Endothelial cell of umbilical vein (primary cell): ENCODE measurements around the gene TBCC. TPM values are rescaled to one million over a fixed set of nuclear protein-coding genes. Genes with fewer than 3 reads are reported as not detected.

Source experiments
- BruUV-seq: library from RNA; stranded (reverse); fragments of 400-500 nt; replicated peaks from 2 replicates; lab custom pipeline; 2021; lab: Mats Ljungman, UMichigan
- CTCF ChIA-PET: fragments of 300-600, 350-600 bp; sonication (Branson Sonifier 250); formaldehyde crosslinking; loops from one replicate; lab custom pipeline; 2021; ENCODE audit warnings: antibody characterized with exemption, inconsistent platforms; lab: Charles Lee
- POLR2A ChIA-PET: fragments of 300-600, 350-600 bp; sonication (Branson Sonifier 250); formaldehyde crosslinking; loops from one replicate; lab custom pipeline; 2021; ENCODE audit warnings: antibody characterized with exemption, inconsistent platforms; lab: Charles Lee
- DNase-seq: peaks from one replicate; pipeline ENCODE4 v3.0.0-alpha.2; 2011; ENCODE audit warnings: low read depth, low spot score
- FAIRE-seq: peaks from 2 replicates; lab custom pipeline; 2011; peaks lifted over from hg19 to GRCh38; lab: Jason Lieb, UNC
- H2AFZ ChIP-seq: 2 replicates; pipeline ENCODE4 v1.6.0; 2012; ENCODE audit warnings: low read depth, low read length, control low read depth, inconsistent platforms
- H3K27ac ChIP-seq: 2 replicates; pipeline ENCODE4 v1.5.1; 2011; ENCODE audit warnings: low read depth, mild to moderate bottlenecking, control low read depth, low read length, moderate library complexity; ENCODE audit not compliant: insufficient read depth
- H3K27me3 ChIP-seq, 2 experiments: 2 replicates each; pipeline versions ENCODE4 v1.6.0 to v1.6.1; 2011; ENCODE audit warnings: low read length in 2 of 2, mixed read lengths in 1 of 2; ENCODE audit not compliant: control insufficient read depth in 2 of 2, insufficient read depth in 2 of 2
- H3K36me3 ChIP-seq, 2 experiments: 2 replicates in 1 of 2; 3 replicates in 1 of 2; pipeline ENCODE4 v1.5.1; 2011; ENCODE audit warnings: low read length in 2 of 2, mild to moderate bottlenecking in 1 of 2, moderate library complexity in 1 of 2; ENCODE audit not compliant: control insufficient read depth in 2 of 2, insufficient read depth in 2 of 2; ENCODE audit errors: extremely low read depth in 1 of 2
- H3K4me1 ChIP-seq: 3 replicates; pipeline ENCODE4 v1.5.1; 2011; ENCODE audit warnings: mild to moderate bottlenecking, low read length; ENCODE audit not compliant: control insufficient read depth, insufficient read depth; ENCODE audit errors: extremely low read depth
- H3K4me2 ChIP-seq: 2 replicates; pipeline ENCODE4 v1.6.1; 2011; ENCODE audit warnings: low read length, control low read depth, mixed read lengths; ENCODE audit not compliant: insufficient read depth
- H3K4me3 ChIP-seq, 3 experiments: fragments of 200-600 bp in 1 of 3; sonication (generic), shearing (Covaris generic) in 1 of 3; replicated peaks in 1 of 3; 2 replicates each; pipeline ENCODE4 v1.5.1; 2011 to 2016; ENCODE audit warnings: control low read depth in 3 of 3, low read length in 3 of 3, mild to moderate bottlenecking in 2 of 3, inconsistent platforms in 1 of 3, low read depth in 1 of 3, moderate library complexity in 1 of 3; ENCODE audit not compliant: insufficient read depth in 1 of 3
- H3K79me2 ChIP-seq: 2 replicates; pipeline ENCODE4 v1.6.0; 2012; ENCODE audit warnings: low read length, inconsistent platforms; ENCODE audit not compliant: control insufficient read depth, insufficient read depth
- H3K9ac ChIP-seq: replicated peaks from 2 replicates; pipeline ENCODE3; 2011; ENCODE audit warnings: low read length, control low read depth; ENCODE audit not compliant: insufficient read depth; ENCODE audit errors: extremely low read depth
- H3K9me1 ChIP-seq: replicated peaks from 3 replicates; pipeline ENCODE4 v1.6.0; 2011; ENCODE audit warnings: mild to moderate bottlenecking, low read length; ENCODE audit not compliant: control insufficient read depth, insufficient read depth; ENCODE audit errors: extremely low read depth
- H3K9me3 ChIP-seq: replicated peaks from 2 replicates; pipeline ENCODE4 v1.5.1; 2012; ENCODE audit warnings: low read length, inconsistent platforms; ENCODE audit not compliant: control insufficient read depth, insufficient read depth
- H4K20me1 ChIP-seq: replicated peaks from 2 replicates; pipeline ENCODE3; 2011; ENCODE audit warnings: mild to moderate bottlenecking, low read length; ENCODE audit not compliant: control insufficient read depth, insufficient read depth; ENCODE audit errors: extremely low read depth
- EZH2 ChIP-seq: IDR thresholded peaks from 2 replicates; pipeline ENCODE4 v1.6.1; 2012; ENCODE audit warnings: borderline replicate concordance, low read depth, mild to moderate bottlenecking, moderate library complexity, low read length, inconsistent platforms; ENCODE audit not compliant: severe bottlenecking
- FOS ChIP-seq: IDR thresholded peaks from 2 replicates; pipeline ENCODE4 v1.6.1; 2011; ENCODE audit warnings: mild to moderate bottlenecking, low read length, moderate library complexity, borderline replicate concordance; ENCODE audit not compliant: insufficient read depth
- GATA2 ChIP-seq: IDR thresholded peaks from 2 replicates; pipeline ENCODE4 v1.7.0; 2011; ENCODE audit warnings: low read depth, mild to moderate bottlenecking, moderate library complexity, mixed read lengths, low read length; ENCODE audit not compliant: insufficient read length, insufficient read depth
- JUN ChIP-seq: IDR thresholded peaks from 2 replicates; pipeline ENCODE4 v1.6.1; 2011; ENCODE audit warnings: borderline replicate concordance, low read depth; ENCODE audit not compliant: insufficient read length, insufficient read depth
- MYC ChIP-seq: IDR thresholded peaks from one replicate; pipeline ENCODE4 v1.6.1; 2011; ENCODE audit warnings: mild to moderate bottlenecking, low read depth, low read length
- POLR2A ChIP-seq: IDR thresholded peaks from 2 replicates; pipeline ENCODE4 v1.6.1; 2012; ENCODE audit warnings: low read depth, mild to moderate bottlenecking, control low read depth, low read length
- POLR2AphosphoS5 ChIP-seq: IDR thresholded peaks from 2 replicates; pipeline ENCODE4 v1.6.1; 2012; ENCODE audit warnings: low read depth, mild to moderate bottlenecking, control low read depth, low read length, moderate library complexity; ENCODE audit not compliant: insufficient read depth
- dilution Hi-C: fragments of 300-500 bp; cut with MboI; formaldehyde crosslinking; loops from one replicate; pipeline ENCODE4 v1.15.0; 2019; ENCODE audit warnings: low sequenced_read_pairs; ENCODE audit not compliant: extremely low pct_ligation_motif_present
- intact Hi-C: fragments of 100-400 bp; cut with micrococcal nuclease; formaldehyde crosslinking; loops from one replicate; pipeline ENCODE4 v1.10.0; 2022
- polyA plus RNA-seq, 4 experiments: library from polyadenylated mRNA; depleted of rRNA in 3 of 4; stranded (reverse) in 3 of 4; unstranded in 1 of 4; fragments of >200 nt; gene quantifications; 2 replicates each; pipeline versions ENCODE4 v1.2.1 to v1.2.3, GENCODE V29; 2011 to 2012; ENCODE audit warnings: missing spikeins in 1 of 4
- total RNA-seq: library from RNA; stranded (reverse); gene quantifications from 2 replicates; pipeline ENCODE4 v1.2.3, GENCODE V29; 2021
- TF ChIP-seq, protein P1 (sequence below), 2 donors: IDR thresholded peaks; 1 replicate in 1 of 2; 2 replicates in 1 of 2; pipeline ENCODE4 v1.5.1; 2011; ENCODE audit warnings: low read length in 2 of 2, mild to moderate bottlenecking in 2 of 2, moderate library complexity in 2 of 2, control low read depth in 1 of 2, inconsistent platforms in 1 of 2, low read depth in 1 of 2; ENCODE audit not compliant: insufficient read depth in 1 of 2; ENCODE audit errors: extremely low read depth in 1 of 2
- TF ChIP-seq, protein P2 (sequence below): IDR thresholded peaks from 2 replicates; pipeline ENCODE4 v1.6.1; 2011; ENCODE audit not compliant: insufficient read depth, insufficient read length

The TBCC gene
- total and polyA plus RNA-seq, 2 donors (not counting 3 experiments of a cell fraction or from before 2014, with no cell fraction given) = 15.9 to 19.1 TPM

DNA sequence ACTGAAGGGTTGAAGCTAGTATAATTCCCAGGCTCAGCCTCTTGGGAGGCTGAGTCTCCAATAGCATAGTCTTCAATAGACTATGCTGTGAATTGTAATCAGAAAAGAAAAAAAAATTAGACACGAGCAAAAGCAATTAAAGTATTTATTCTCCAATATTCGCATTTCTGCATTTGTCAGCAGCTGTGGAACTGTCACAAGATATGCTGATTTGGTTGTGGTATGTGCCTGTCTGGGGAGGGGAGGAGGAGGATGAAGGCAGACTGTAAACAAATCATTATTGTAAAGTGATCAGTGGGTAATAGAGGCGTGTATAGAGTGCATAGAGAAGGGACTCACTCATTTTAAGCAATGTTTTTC lies 25.8 kb upstream of the TBCC start:
- ChIA-PET POLR2A (no interaction called here), CTCF (no interaction called here)
- Histone ChIP-seq H4K20me1 (no peaks in the 10 kb centered on the region), H3K9me1 (no peaks in the 10 kb centered on the region), H3K27me3 (no peaks in the 10 kb centered on the region), H3K4me1 (peaks cover 15% of the 10 kb centered on the region), H3K9ac (no peak overlapping the region), H3K36me3 (no peaks in the 10 kb centered on the region), H3K9me3 (no peaks in the 10 kb centered on the region), H3K4me2 (no peak overlapping the region), H3K27ac (no peak overlapping the region), H2AFZ (no peak overlapping the region), H3K79me2 (no peaks in the 10 kb centered on the region), H3K4me3 (no peak overlapping the region)
- dilution Hi-C loops (no loop called here), intact Hi-C loops (no loop called here)
- no peak for FAIRE-seq
- BruUV-seq = no TSS peak
- no peak for DNase-seq
- TF ChIP-seq, protein P1, sequence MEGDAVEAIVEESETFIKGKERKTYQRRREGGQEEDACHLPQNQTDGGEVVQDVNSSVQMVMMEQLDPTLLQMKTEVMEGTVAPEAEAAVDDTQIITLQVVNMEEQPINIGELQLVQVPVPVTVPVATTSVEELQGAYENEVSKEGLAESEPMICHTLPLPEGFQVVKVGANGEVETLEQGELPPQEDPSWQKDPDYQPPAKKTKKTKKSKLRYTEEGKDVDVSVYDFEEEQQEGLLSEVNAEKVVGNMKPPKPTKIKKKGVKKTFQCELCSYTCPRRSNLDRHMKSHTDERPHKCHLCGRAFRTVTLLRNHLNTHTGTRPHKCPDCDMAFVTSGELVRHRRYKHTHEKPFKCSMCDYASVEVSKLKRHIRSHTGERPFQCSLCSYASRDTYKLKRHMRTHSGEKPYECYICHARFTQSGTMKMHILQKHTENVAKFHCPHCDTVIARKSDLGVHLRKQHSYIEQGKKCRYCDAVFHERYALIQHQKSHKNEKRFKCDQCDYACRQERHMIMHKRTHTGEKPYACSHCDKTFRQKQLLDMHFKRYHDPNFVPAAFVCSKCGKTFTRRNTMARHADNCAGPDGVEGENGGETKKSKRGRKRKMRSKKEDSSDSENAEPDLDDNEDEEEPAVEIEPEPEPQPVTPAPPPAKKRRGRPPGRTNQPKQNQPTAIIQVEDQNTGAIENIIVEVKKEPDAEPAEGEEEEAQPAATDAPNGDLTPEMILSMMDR (IDR thresholded peaks at IDR 0.05; ENCODE audit: extremely low read depth in 1 of 2, insufficient read depth in 1 of 2, low read depth in 1 of 2, low read length in 2 of 2) = no peak
- no peak for TF ChIP-seq POLR2AphosphoS5
- TF ChIP-seq, protein P2, sequence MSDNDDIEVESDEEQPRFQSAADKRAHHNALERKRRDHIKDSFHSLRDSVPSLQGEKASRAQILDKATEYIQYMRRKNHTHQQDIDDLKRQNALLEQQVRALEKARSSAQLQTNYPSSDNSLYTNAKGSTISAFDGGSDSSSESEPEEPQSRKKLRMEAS = no peak
- no peak for TF ChIP-seq POLR2A
- no peak for TF ChIP-seq MYC

DNA sequence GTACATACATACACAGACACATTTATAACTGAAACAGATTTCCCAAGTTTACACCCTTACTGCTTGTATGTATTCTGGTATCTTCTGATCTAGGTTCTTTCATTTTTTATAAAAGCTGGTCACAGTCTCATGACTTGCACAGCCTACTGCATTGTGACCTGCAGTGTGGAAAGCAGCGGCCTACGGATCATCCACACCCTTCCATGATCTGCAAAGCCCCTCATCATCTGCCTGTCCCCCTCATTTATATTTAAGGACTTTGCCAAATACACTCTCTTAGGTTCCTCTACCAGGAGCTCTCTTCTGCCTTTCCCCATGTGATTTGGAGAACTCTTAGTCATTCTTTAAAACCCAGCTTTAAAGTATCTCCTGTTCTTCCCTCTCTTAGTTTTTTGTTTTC lies 23.9 kb upstream of the TBCC start:
- FAIRE-seq = no peak
- POLR2A ChIA-PET = interaction anchor here (0.6 kb wide), 1 partner anchor 22 kb away, joined by 5 read pairs; no protein-coding TSS in a partner anchor

More for the DNA sequence above, 23.9 kb upstream of the TBCC start:
- H4K20me1 ChIP-seq = no peaks in the 10 kb centered on the region
- no peak for DNase-seq
- no peaks in the 10 kb centered on the region for H3K36me3 ChIP-seq
- no peak overlapping the region for H3K4me2 ChIP-seq
- no peak for TF ChIP-seq MYC
- TF ChIP-seq EZH2 = no peak
- no peak for TF ChIP-seq GATA2
- no peak for TF ChIP-seq POLR2AphosphoS5
- TF ChIP-seq JUN = no peak
- TF ChIP-seq, protein P2 = no peak
- TF ChIP-seq FOS = no peak
- TF ChIP-seq, protein P1 (IDR thresholded peaks at IDR 0.05; ENCODE audit: extremely low read depth in 1 of 2, insufficient read depth in 1 of 2, low read depth in 1 of 2, low read length in 2 of 2) = no peak
- no peak for TF ChIP-seq POLR2A
- H3K27ac ChIP-seq = no peak overlapping the region
- H3K27me3 ChIP-seq = no peaks in the 10 kb centered on the region
- peaks cover 21% of the 10 kb centered on the region for H3K4me1 ChIP-seq
- H3K9me1 ChIP-seq = no peaks in the 10 kb centered on the region
- H3K79me2 ChIP-seq = no peaks in the 10 kb centered on the region
- no TSS peak for BruUV-seq
- no peak overlapping the region for H2AFZ ChIP-seq
- dilution Hi-C loops (no loop called here), intact Hi-C loops (no loop called here)
- H3K9ac ChIP-seq = no peak overlapping the region
- CTCF ChIA-PET = interaction anchor here (0.8 to 1.7 kb wide), 3 partner anchors 8 to 12 kb away, joined by 3 to 6 read pairs (median 4); partner anchors contain the start of gene BICRAL
- no peaks in the 10 kb centered on the region for H3K9me3 ChIP-seq
- no peak overlapping the region for H3K4me3 ChIP-seq
